NCI-H1048 (cell line): ENCODE results near the gene SLC25A39.

Experiments used
- DNase-seq: peaks from one replicate; lab custom pipeline; 2025; lab: John Stamatoyannopoulos, UW

SLC25A39 gene

GRCh38 chr17:44277976-44278375 is 46.6 kb downstream of the SLC25A39 start:
- DNase-seq, result no peak

DNA sequence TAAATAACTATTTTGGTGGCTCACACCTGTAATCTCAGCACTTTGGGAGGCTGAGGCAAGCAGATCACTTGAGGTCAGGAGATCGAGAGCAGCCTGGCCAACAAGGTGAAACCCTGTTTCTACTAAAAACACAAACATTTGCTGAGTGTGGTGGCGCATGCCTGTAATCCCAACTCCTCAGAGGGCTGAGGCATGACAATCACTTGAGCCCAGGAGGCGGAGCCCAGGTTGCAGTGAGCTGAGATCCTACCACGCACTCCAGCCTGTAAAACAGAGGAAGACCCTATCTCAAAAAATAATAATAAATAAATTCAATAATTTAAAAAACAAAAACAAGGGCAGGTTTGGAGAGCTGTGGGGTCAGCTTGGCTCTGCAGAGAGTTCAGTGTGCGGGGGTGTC is 51.0 kb downstream of the SLC25A39 start:
- no peak for DNase-seq

DNA sequence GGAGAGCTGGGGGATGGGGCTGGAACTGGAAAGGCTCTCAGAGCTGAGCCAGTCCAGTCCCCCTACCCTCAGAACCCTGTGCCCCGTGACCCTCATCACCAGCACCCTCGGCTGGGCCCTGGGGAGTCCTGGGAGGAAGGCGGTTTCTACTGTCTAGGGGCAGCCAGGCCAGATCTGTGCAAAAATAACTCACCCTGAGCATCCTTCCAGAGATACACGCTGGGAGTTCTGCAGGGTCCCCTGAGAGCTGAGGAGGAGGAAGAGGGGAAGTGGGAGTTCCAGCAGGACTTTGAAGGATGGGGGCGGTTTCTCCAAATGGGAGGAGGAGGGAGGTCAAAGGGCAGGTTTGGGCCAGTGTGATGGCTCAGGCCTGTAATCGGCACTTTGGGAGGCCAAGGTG is 51.7 kb downstream of the SLC25A39 start:
- no peak for DNase-seq

- no peak for DNase-seq
These were observed 52.2 kb downstream of the SLC25A39 start for GRCh38 chr17:44272321-44272951.
